Measurements from ENCODE around the gene NRG3. TPM values are rescaled to one million over a fixed set of nuclear protein-coding genes. Genes with fewer than 3 reads are reported as not detected.

NRG3 gene
- total and polyA plus RNA-seq, 12 donors, result 0.03 to 0.73 (median 0.13) TPM; not detected in 5

GRCh38 chr10:82865366-82865765, 990.4 kb downstream of the NRG3 start:
- intact Hi-C loops (cut with DNase I), result no loop called here
- H3K9me3 ChIP-seq, result no peaks in the 10 kb centered on the region
- WGBS, 2 donors, result 38 to 65% methylated on average over 1 of the region's 1 CpG

DNA sequence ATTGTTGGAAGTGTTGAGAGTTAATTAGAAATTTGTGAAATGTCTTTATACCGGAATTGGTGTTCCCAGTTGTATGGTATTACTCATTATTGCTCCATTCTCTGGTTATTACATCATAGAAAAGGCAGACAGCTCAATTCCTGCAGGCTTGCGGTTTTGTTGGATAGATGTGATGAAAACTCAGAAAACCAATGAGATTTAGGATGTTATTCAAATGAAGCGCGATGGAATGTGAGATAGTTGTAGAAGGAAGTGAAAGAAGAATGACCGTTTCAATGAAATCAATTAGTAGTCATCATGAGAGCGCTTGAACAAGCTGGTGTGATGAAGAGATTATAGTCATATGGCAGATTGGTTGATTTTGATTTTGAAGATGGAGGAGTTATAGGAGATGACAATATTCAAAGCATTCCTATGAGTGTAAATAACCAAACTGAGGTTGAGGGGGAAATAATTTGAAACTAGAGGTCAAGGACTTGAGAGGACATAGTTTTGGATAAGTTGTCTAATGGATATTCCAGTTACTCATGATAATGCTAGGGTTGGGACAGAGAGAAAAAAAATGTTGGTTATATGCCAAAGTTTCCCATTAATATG, 991.5 kb downstream of the NRG3 start:
- no peaks in the 10 kb centered on the region for H3K4me1 ChIP-seq
- ATAC-seq (peak in 2 of 8 donors; percentile 50 to 68), DNase-seq (no peak)
- WGBS, 2 donors, result 63 to 73% methylated on average over 6 of the region's 6 CpGs
- H3K27ac ChIP-seq, result no peak overlapping the region
- intact Hi-C loops (cut with DNase I), result no loop called here
- H3K9me3 ChIP-seq, result no peaks in the 10 kb centered on the region
- no peaks in the 10 kb centered on the region for H3K36me3 ChIP-seq
- no peak overlapping the region for H3K4me3 ChIP-seq
- no peak for TF ChIP-seq CTCF (IDR thresholded peaks at IDR 0.05)
- H3K27me3 ChIP-seq, result peaks cover 0 to 4% (median 0%) of the 10 kb centered on the region in 7 donors

More at GRCh38 chr10:82865366-82865765, 990.4 kb downstream of the NRG3 start:
- ATAC-seq (no peak), DNase-seq (no peak)
- peaks cover 0 to 4% (median 0%) of the 10 kb centered on the region in 7 donors for H3K27me3 ChIP-seq
- no peaks in the 10 kb centered on the region for H3K4me1 ChIP-seq
- no peaks in the 10 kb centered on the region for H3K36me3 ChIP-seq
- H3K4me3 ChIP-seq, result no peak overlapping the region
- H3K27ac ChIP-seq, result no peak overlapping the region
- no peak for TF ChIP-seq CTCF (IDR thresholded peaks at IDR 0.05)

GRCh38 chr10:82867056-82867455, 992.1 kb downstream of the NRG3 start:
- no peak overlapping the region for H3K4me3 ChIP-seq
- TF ChIP-seq CTCF (IDR thresholded peaks at IDR 0.05), result no peak
- 81 to 82% methylated on average over 3 of the region's 3 CpGs for WGBS, 2 donors
- DNase-seq (no peak), ATAC-seq (no peak)
- H3K4me1 ChIP-seq, result no peaks in the 10 kb centered on the region
- no peak overlapping the region for H3K27ac ChIP-seq
- no peaks in the 10 kb centered on the region for H3K9me3 ChIP-seq
- intact Hi-C loops (cut with DNase I), result no loop called here
- H3K27me3 ChIP-seq, result peaks cover 0 to under 1% (median 0%) of the 10 kb centered on the region in 7 donors
- no peaks in the 10 kb centered on the region for H3K36me3 ChIP-seq

GRCh38 chr10:82874671-82875070, 999.7 kb downstream of the NRG3 start:
- intact Hi-C loops (cut with DNase I), result no loop called here
- Histone ChIP-seq H3K4me1 (no peaks in the 10 kb centered on the region), H3K27ac (no peak overlapping the region), H3K27me3 (no peaks in the 10 kb centered on the region), H3K36me3 (no peaks in the 10 kb centered on the region), H3K9me3 (no peaks in the 10 kb centered on the region), H3K4me3 (no peak overlapping the region)
- DNase-seq (no peak), ATAC-seq (no peak)
- TF ChIP-seq CTCF (IDR thresholded peaks at IDR 0.05), result no peak
- 95 to 98% methylated on average over 1 of the region's 1 CpG for WGBS, 2 donors

Measured in heart right ventricle (tissue), 16 donors.